GM19324 (cell line): Measurements from ENCODE around the gene EFHC2.
"Not testable (repeated sequence)": the region's sequence is repeated elsewhere in the genome, so short reads cannot be mapped to it uniquely, and the experiment has no call there.

Experiments used
- ATAC-seq: cut with Tn5 transposase; IDR thresholded peaks from one replicate; pipeline ENCODE4 v1.9.1; 2021; ENCODE audit warnings: mild to moderate bottlenecking, moderate library complexity; ENCODE audit not compliant: unreplicated experiment, low FRiP score

The EFHC2 gene

GRCh38 chrX:44299177-44299576, 44.3 kb downstream of the EFHC2 start:
- ATAC-seq, result no peak

GRCh38 chrX:44291468-44292092, 51.9 kb downstream of the EFHC2 start:
- no peak for ATAC-seq

GRCh38 chrX:44290718-44291117, 52.8 kb downstream of the EFHC2 start:
- ATAC-seq, result no peak

GRCh38 chrX:44282753-44283152, 60.7 kb downstream of the EFHC2 start:
- no peak for ATAC-seq

GRCh38 chrX:44280116-44280515, 63.4 kb downstream of the EFHC2 start:
- no peak for ATAC-seq

GRCh38 chrX:44274096-44274495, 69.4 kb downstream of the EFHC2 start:
- ATAC-seq, result no peak

- no peak for ATAC-seq
Observed at GRCh38 chrX:44267861-44268260, 75.6 kb downstream of the EFHC2 start.

- ATAC-seq, result no peak
Observed at GRCh38 chrX:44267116-44267515, 76.4 kb downstream of the EFHC2 start.

- ATAC-seq, result no peak
Observed at GRCh38 chrX:44265559-44265958, 77.9 kb downstream of the EFHC2 start.

GRCh38 chrX:44264936-44265335, 78.5 kb downstream of the EFHC2 start:
- ATAC-seq, result no peak

GRCh38 chrX:44261286-44261685, 82.2 kb downstream of the EFHC2 start:
- ATAC-seq, result no peak

- ATAC-seq, result no peak
Observed at GRCh38 chrX:44260609-44261008, 82.9 kb downstream of the EFHC2 start.

- not testable (repeated sequence) for ATAC-seq
Observed at GRCh38 chrX:44255742-44256141, 87.7 kb downstream of the EFHC2 start.

GRCh38 chrX:44253575-44253942, 89.9 kb downstream of the EFHC2 start:
- ATAC-seq, result peak; percentile 27

GRCh38 chrX:44252688-44253574, 90.5 kb downstream of the EFHC2 start:
- peak; percentile 86 for ATAC-seq

GRCh38 chrX:44247468-44247867, 96.0 kb downstream of the EFHC2 start:
- peak; percentile 48 for ATAC-seq

- no peak for ATAC-seq
Observed at GRCh38 chrX:44246826-44247225, 96.6 kb downstream of the EFHC2 start.

- no peak for ATAC-seq
Observed at GRCh38 chrX:44245733-44246132, 97.7 kb downstream of the EFHC2 start.

- no peak for ATAC-seq
Observed at GRCh38 chrX:44244008-44244407, 99.5 kb downstream of the EFHC2 start.

- no peak for ATAC-seq
Observed at GRCh38 chrX:44241546-44241945, 101.9 kb downstream of the EFHC2 start.

GRCh38 chrX:44240036-44240435, 103.4 kb downstream of the EFHC2 start:
- ATAC-seq, result no peak

GRCh38 chrX:44239036-44239435, 104.4 kb downstream of the EFHC2 start:
- ATAC-seq, result no peak
